Bronchial epithelial cell (primary cell): ENCODE data around the gene SKI. TPM values are rescaled to one million over a fixed set of nuclear protein-coding genes. Genes with fewer than 3 reads are reported as not detected.
A peak's percentile ranks its signal among the peaks of the same experiment; 100 is the strongest.

Experiments used
- DNase-seq: peaks from one replicate; pipeline ENCODE4 v3.0.0-alpha.2; 2010; ENCODE audit warnings: low read depth
- FAIRE-seq: peaks from 2 replicates; lab custom pipeline; 2011; peaks lifted over from hg19 to GRCh38; lab: Jason Lieb, UNC
- H3K27me3 ChIP-seq: 2 replicates; pipeline ENCODE4 v1.5.1; 2011; ENCODE audit warnings: low read length; ENCODE audit not compliant: control insufficient read depth, insufficient read depth
- H3K36me3 ChIP-seq: 2 replicates; pipeline ENCODE4 v1.5.1; 2011; ENCODE audit warnings: low read length; ENCODE audit not compliant: control insufficient read depth, insufficient read depth
- H3K4me3 ChIP-seq: 2 replicates; pipeline ENCODE4 v1.5.1; 2011; ENCODE audit warnings: mild to moderate bottlenecking, low read depth, low read length, control low read depth
- total RNA-seq: library from RNA; depleted of rRNA; stranded (reverse); fragments of >200 nt; gene quantifications from 2 replicates; pipeline ENCODE4 v1.2.1, GENCODE V29; 2014
- TF ChIP-seq, protein P1 (sequence below): IDR thresholded peaks from 2 replicates; pipeline ENCODE4 v1.5.1; 2011; ENCODE audit warnings: mild to moderate bottlenecking, moderate library complexity, low read length, control low read depth, inconsistent platforms; ENCODE audit not compliant: insufficient read depth, severe bottlenecking

Gene SKI
- total RNA-seq, 1 donor from 2014 or later = 8.4 TPM

DNA sequence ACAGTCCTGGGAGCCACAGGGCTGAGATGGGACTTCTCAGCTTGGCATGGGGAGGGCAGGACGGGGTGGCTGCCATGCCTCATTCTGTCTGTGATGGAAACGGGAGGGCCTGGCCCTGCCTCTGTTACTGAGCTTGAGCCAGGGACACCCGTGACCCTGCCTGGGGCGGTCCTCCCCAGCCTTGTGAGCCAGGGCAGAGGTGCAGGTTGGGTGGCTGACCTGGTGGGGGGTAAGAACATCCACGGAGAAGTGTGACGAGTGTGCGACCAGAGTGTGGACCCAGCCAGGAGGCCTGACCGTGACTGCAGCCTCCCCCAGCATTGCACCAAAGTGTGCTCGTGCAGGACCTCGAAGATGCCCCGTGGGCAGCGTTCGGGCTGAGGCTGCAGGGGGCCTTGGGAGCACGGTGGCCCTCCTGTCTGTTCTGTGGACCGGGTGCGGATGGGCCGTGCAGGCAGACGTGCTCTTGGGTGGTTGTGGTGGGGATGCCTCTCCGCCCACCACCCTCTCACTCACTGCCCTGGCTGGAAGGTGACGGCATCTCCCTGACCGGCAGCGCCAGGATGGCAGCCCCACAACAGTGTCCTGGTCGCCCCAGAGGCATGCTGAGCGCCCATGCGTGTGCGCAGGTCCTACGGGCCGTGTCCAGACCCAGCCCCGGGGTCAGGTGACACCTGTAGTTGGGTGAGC is 45.4 kb downstream of the SKI start:
- FAIRE-seq = no peak

DNA sequence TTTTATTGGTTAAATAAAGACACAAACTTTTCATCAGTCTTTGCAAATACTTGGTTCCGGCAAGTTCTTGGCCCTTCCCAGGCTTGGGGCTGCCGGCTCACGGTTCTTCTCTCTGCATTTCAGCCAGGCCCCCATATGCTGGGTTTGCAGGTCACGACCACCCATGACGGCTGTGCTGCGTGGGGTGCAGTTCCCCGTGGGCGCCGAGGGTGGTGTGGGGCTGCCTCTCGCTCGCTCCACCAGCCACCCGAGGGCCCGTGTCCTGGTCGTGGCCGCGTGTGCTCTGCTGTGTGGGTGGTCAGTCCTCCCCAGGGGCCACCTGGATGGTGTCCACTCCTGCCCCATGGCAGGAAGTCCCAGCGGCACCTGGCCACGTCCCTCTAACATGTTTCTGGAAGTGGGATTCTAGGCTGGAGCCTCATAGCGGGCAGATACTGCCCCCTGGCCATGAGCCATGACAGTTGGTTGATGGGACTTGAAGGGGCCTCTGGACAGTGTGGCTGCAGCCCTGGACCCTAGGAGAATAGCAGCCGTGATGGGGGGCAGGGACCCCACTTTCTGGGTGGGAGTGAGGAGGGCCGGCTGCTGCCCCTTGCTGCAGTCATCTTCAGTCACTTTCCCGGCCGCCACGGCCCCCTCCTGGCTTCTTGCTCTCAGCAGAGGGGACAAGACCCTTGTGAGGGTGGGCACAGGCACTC is 46.3 kb downstream of the SKI start:
- H3K27me3 ChIP-seq = no peaks in the 10 kb centered on the region
- no peak overlapping the region for H3K4me3 ChIP-seq
- no peak for FAIRE-seq
- TF ChIP-seq, protein P1, sequence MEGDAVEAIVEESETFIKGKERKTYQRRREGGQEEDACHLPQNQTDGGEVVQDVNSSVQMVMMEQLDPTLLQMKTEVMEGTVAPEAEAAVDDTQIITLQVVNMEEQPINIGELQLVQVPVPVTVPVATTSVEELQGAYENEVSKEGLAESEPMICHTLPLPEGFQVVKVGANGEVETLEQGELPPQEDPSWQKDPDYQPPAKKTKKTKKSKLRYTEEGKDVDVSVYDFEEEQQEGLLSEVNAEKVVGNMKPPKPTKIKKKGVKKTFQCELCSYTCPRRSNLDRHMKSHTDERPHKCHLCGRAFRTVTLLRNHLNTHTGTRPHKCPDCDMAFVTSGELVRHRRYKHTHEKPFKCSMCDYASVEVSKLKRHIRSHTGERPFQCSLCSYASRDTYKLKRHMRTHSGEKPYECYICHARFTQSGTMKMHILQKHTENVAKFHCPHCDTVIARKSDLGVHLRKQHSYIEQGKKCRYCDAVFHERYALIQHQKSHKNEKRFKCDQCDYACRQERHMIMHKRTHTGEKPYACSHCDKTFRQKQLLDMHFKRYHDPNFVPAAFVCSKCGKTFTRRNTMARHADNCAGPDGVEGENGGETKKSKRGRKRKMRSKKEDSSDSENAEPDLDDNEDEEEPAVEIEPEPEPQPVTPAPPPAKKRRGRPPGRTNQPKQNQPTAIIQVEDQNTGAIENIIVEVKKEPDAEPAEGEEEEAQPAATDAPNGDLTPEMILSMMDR = no peak
- peaks cover 5% of the 10 kb centered on the region for H3K36me3 ChIP-seq
- DNase-seq = no peak

More for the DNA sequence above, 45.4 kb downstream of the SKI start:
- TF ChIP-seq, protein P1 = no peak
- H3K36me3 ChIP-seq = peaks cover 5% of the 10 kb centered on the region
- no peak for DNase-seq
- H3K4me3 ChIP-seq = no peak overlapping the region
- no peaks in the 10 kb centered on the region for H3K27me3 ChIP-seq

DNA sequence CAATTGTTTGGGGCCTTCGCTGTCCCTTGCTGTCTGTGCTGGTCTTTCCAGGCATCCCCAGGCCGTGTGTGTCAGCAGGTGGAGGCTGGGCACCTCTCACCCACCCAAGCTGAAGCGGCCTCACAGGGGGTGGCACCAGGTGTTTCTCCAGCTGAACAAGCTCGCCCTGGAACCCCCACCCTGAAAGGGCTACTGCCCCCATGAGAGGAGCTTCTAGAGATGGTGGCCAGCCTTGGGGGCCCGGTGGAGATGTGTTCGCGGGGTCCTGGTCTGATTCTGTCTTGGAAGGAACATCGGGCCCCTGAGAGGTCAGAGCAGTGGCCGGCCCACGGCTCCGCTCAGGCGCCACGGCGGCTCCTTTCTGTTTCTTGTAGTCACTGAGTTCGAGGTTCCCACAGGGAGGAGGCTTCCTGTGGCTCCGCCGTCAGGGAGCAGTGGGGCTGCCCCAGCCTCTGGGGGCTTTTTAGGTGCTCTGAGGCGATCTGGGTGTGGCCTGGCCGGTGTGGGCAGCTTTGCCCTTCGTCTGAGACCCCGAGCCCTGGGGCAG is 46.9 kb downstream of the SKI start:
- TF ChIP-seq, protein P1 = no peak
- FAIRE-seq (no peak), DNase-seq (no peak)
- Histone ChIP-seq H3K4me3 (no peak overlapping the region), H3K36me3 (peaks cover 5% of the 10 kb centered on the region), H3K27me3 (no peaks in the 10 kb centered on the region)

DNA sequence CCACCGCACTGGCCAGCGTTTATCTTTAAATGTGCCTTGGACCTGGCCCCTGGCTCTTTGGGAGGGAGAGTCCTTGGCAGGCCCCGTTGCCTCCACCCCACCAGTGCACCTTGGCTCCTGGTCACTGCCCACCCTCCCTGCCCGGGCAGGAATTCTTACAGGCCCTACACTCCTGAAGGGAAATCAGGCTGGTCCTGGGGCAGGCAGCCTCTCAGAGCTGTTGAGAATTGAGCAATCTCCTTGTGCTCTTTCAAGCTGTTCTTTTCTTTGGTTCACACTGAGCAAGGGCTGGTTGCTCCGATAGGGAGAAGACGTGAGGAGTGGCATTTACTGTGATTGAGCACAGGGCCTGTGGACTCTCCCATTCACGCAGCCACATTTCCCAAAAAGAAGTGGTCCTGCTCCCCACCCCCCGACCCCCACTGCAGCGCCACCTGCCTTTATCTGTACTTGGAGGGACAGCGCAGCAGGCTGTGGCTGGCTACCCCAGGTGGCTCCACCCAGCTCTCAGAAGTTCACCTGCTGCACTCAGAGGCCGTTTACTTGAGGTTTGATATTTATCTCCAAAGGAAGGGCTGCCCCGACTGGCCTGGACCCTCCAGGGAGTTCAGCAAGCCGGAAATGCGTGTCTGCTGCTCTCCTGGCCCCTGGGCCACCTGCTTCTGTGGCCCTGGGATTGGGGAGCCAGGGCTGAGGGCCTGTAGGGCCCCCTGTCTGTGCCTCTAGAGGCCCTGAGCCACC is 47.8 kb downstream of the SKI start:
- Histone ChIP-seq H3K4me3 (no peak overlapping the region), H3K27me3 (no peaks in the 10 kb centered on the region), H3K36me3 (peaks cover 5% of the 10 kb centered on the region)
- peak; percentile 22 for DNase-seq
- no peak for FAIRE-seq
- TF ChIP-seq, protein P1 = peak; percentile 13

DNA sequence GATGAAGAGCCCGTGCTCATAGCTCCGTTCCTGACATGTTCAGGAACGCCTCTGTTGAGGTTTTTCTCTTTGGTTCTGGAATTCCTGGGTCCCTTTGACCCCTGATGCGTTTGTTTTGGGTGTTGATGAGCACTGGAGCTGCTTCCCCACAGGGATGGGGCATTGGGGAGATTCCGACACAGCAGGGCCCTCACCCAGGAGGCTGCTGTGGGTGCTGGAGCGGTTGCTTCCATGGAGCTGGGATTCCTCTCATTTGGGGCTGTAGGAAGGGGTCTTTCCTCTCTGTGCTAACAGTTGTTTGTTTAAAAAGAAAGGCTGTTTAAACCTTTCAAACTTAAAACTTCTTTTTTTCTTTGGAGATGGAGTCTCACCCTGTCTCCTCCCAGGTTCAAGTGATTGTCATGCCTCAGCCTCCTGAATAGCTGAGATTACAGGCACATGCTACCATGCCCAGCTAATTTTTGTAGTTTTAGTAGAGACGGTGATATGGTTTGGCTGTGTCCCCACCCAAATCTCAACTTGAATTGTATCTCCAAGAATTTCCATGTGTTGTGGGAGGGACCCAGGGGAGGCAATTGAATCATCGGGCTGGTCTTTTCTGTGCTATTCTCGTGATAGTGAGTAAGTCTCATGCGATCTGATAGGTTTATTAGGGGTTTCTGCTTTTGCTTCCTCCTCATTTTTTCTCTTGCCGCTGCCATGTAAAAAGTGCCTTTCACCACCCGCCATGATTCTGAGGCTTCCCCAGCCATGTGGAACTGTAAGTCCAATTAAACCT is 48.9 kb downstream of the SKI start:
- TF ChIP-seq, protein P1 = no peak
- Histone ChIP-seq H3K36me3 (peaks cover 5% of the 10 kb centered on the region), H3K4me3 (no peak overlapping the region), H3K27me3 (no peaks in the 10 kb centered on the region)
- DNase-seq (peak; percentile 18), FAIRE-seq (no peak)
